MCF 10A (cell line): ENCODE data around the gene ACBD4. TPM values are rescaled to one million over a fixed set of nuclear protein-coding genes. Genes with fewer than 3 reads are reported as not detected.

ENCODE experiments used
- BruUV-seq: library from RNA; stranded (reverse); fragments of 400-500 nt; replicated peaks from 2 replicates; lab custom pipeline; 2021; lab: Mats Ljungman, UMichigan
- CTCF ChIA-PET: fragments of 300-600 bp; sonication (Branson Sonifier 250); formaldehyde crosslinking; extraction: SDS; loops from one replicate; lab custom pipeline; 2021; ENCODE audit warnings: antibody characterized with exemption, inconsistent platforms; lab: Yijun Ruan, JAX
- POLR2A ChIA-PET: fragments of 300-600, 350-650 bp; sonication (Branson Sonifier 250); formaldehyde crosslinking; extraction: SDS; loops from one replicate; lab custom pipeline; 2020; ENCODE audit warnings: antibody characterized with exemption, inconsistent platforms; lab: Yijun Ruan, JAX
- DNase-seq: peaks from one replicate; pipeline ENCODE4 v3.0.0-alpha.2; 2018; ENCODE audit not compliant: unreplicated experiment
- H3K27ac Mint-ChIP-seq: one replicate; pipeline ENCODE4 v1.8.0; 2022; ENCODE audit warnings: mild to moderate bottlenecking, low read depth, mixed read lengths; ENCODE audit not compliant: unreplicated experiment
- H3K27me3 Mint-ChIP-seq: one replicate; pipeline ENCODE4 v1.8.0; 2022; ENCODE audit warnings: mixed read lengths; ENCODE audit not compliant: insufficient read depth, unreplicated experiment
- H3K36me3 Mint-ChIP-seq: one replicate; pipeline ENCODE4 v1.8.0; 2022; ENCODE audit warnings: mild to moderate bottlenecking, moderate library complexity, mixed read lengths; ENCODE audit not compliant: insufficient read depth, unreplicated experiment
- H3K4me1 Mint-ChIP-seq: one replicate; pipeline ENCODE4 v1.8.0; 2022; ENCODE audit warnings: mixed read lengths; ENCODE audit not compliant: insufficient read depth, unreplicated experiment
- H3K4me3 Mint-ChIP-seq: one replicate; pipeline ENCODE4 v1.8.0; 2022; ENCODE audit warnings: mild to moderate bottlenecking, moderate library complexity, mixed read lengths; ENCODE audit not compliant: unreplicated experiment
- H3K9me3 Mint-ChIP-seq: one replicate; pipeline ENCODE4 v1.8.0; 2022; ENCODE audit warnings: mixed read lengths; ENCODE audit not compliant: unreplicated experiment
- intact Hi-C: fragments of 100-400 bp; cut with micrococcal nuclease; formaldehyde crosslinking; loops from 2 replicates; pipeline ENCODE4 v1.14.1; 2022
- total RNA-seq: library from RNA; stranded (reverse); gene quantifications from 2 replicates; pipeline ENCODE4 v1.2.3, GENCODE V29; 2022
- TF ChIP-seq, protein P1 (sequence below): fragments of 200-600 bp; IDR thresholded peaks from one replicate; pipeline ENCODE4 v1.8.0; 2022; ENCODE audit warnings: antibody characterized with exemption, mild to moderate bottlenecking; ENCODE audit not compliant: unreplicated experiment

The ACBD4 gene
- total RNA-seq, 1 experiment from 2014 or later, result 7.8 TPM

GRCh38 chr17:45139533-45139920, 4.0 kb downstream of the ACBD4 start:
- no peak for DNase-seq
- CTCF ChIA-PET, result interaction anchor here (0.6 to 2.4 kb wide), 6 partner anchors 10 to 117 kb away, joined by 3 to 19 read pairs (median 4); no protein-coding TSS in a partner anchor
- Mint-ChIP-seq H3K4me3 (no peak overlapping the region), H3K36me3 (peaks cover 4% of the 10 kb centered on the region), H3K4me1 (peaks cover 5% of the 10 kb centered on the region), H3K9me3 (no peaks in the 10 kb centered on the region), H3K27me3 (no peaks in the 10 kb centered on the region), H3K27ac (no peak overlapping the region)
- BruUV-seq, result no TSS peak
- POLR2A ChIA-PET, result interaction anchor here (0.7 to 1.4 kb wide), 5 partner anchors 8 to 37 kb away, joined by 3 to 15 read pairs (median 3); partner anchors contain the start of genes HEXIM1 and HEXIM2
- intact Hi-C loops, result loop anchor here (5.0 kb wide), 1 partner anchor 713 kb away; no protein-coding TSS in a partner anchor
- TF ChIP-seq, protein P1, sequence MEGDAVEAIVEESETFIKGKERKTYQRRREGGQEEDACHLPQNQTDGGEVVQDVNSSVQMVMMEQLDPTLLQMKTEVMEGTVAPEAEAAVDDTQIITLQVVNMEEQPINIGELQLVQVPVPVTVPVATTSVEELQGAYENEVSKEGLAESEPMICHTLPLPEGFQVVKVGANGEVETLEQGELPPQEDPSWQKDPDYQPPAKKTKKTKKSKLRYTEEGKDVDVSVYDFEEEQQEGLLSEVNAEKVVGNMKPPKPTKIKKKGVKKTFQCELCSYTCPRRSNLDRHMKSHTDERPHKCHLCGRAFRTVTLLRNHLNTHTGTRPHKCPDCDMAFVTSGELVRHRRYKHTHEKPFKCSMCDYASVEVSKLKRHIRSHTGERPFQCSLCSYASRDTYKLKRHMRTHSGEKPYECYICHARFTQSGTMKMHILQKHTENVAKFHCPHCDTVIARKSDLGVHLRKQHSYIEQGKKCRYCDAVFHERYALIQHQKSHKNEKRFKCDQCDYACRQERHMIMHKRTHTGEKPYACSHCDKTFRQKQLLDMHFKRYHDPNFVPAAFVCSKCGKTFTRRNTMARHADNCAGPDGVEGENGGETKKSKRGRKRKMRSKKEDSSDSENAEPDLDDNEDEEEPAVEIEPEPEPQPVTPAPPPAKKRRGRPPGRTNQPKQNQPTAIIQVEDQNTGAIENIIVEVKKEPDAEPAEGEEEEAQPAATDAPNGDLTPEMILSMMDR, result no peak

DNA sequence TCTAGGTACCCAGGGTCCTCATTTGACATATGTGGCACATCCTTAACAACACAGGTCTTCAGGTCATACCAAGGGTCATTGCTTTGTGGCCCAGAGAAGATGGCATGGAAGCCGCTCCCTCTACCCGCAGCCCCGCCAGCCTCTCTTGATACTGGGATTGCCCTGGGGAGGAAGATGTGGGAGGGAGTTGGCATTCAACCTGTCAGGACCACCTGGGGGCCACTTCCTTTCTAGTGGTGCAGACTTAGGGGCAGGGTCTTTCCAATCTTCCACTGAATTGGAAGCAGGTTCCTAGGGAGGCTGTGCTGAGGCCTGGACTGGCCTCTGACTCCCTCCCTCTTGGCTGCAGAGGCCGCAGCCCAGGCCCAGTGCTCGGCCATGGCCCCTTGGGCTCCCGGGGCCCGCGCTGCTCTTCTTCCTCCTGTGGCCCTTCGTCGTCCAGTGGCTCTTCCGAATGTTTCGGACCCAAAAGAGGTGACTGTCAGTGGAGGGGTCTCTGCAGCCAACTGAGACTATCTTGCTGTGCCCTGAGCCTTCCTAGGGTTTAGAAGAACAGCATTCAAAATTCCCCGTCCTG, 7.7 kb downstream of the ACBD4 start:
- Mint-ChIP-seq H3K4me3 (no peak overlapping the region), H3K36me3 (peaks cover 17% of the 10 kb centered on the region), H3K27ac (no peak overlapping the region), H3K27me3 (no peaks in the 10 kb centered on the region), H3K9me3 (no peaks in the 10 kb centered on the region), H3K4me1 (peaks cover 14% of the 10 kb centered on the region)
- no TSS peak for BruUV-seq
- intact Hi-C loops, result no loop called here
- CTCF ChIA-PET, result interaction anchor here (0.5 kb wide), 1 partner anchor 54 kb away, joined by 3 read pairs; no protein-coding TSS in a partner anchor
- POLR2A ChIA-PET, result no interaction called here
- TF ChIP-seq, protein P1, result no peak
- no peak for DNase-seq

DNA sequence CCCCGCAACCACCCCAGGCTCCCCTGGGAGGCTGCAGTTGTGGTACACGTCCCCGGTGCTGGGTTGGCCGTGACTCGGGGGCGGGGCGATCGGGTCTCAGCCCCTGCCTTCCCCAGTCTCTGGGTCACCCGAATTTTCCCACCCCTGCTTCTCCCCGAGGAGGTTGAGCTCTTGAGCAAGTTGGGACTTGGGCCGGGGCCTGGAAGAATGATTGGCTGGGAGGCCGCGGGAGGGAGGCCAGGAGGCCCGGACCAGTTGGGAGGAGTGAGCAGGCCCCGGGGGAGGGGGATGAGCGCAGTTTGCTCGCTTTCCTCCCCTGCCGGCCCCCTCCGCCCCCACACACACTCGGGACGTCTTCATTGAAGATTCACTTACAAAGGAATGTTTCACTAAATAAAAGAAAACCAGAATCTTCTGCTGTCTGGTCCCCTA, 8.3 kb downstream of the ACBD4 start:
- no peak for DNase-seq
- ChIA-PET CTCF (interaction anchor here (1.2 kb wide), 1 partner anchor 9 kb away, joined by 4 read pairs; the partner anchor contains the start of gene ACBD4), POLR2A (no interaction called here)
- peaks cover 14% of the 10 kb centered on the region for H3K4me1 Mint-ChIP-seq
- no peak overlapping the region for H3K4me3 Mint-ChIP-seq
- TF ChIP-seq, protein P1, result no peak
- intact Hi-C loops, result no loop called here
- no peak overlapping the region for H3K27ac Mint-ChIP-seq
- H3K27me3 Mint-ChIP-seq, result no peaks in the 10 kb centered on the region
- peaks cover 23% of the 10 kb centered on the region for H3K36me3 Mint-ChIP-seq
- no peaks in the 10 kb centered on the region for H3K9me3 Mint-ChIP-seq
- BruUV-seq, result no TSS peak

GRCh38 chr17:45144199-45145034, 8.9 kb downstream of the ACBD4 start:
- peaks cover 14% of the 10 kb centered on the region for H3K4me1 Mint-ChIP-seq
- no peak overlapping the region for H3K27ac Mint-ChIP-seq
- CTCF ChIA-PET, result interaction anchor here (1.2 kb wide), 1 partner anchor 9 kb away, joined by 4 read pairs; the partner anchor contains the start of gene ACBD4
- no peak for DNase-seq
- H3K4me3 Mint-ChIP-seq, result no peak overlapping the region
- BruUV-seq, result no TSS peak
- intact Hi-C loops, result loop anchor here (5.0 kb wide), 1 partner anchor 173 kb away; the partner anchor contains the start of gene MAP3K14
- H3K36me3 Mint-ChIP-seq, result peaks cover 29% of the 10 kb centered on the region
- TF ChIP-seq, protein P1, result no peak
- H3K9me3 Mint-ChIP-seq, result no peaks in the 10 kb centered on the region
- POLR2A ChIA-PET, result no interaction called here
- no peaks in the 10 kb centered on the region for H3K27me3 Mint-ChIP-seq
